Measurements from ENCODE around the gene ARL15.
"Not testable (repeated sequence)": the region's sequence is repeated elsewhere in the genome, so short reads cannot be mapped to it uniquely, and the experiment has no call there.

The ARL15 gene

DNA sequence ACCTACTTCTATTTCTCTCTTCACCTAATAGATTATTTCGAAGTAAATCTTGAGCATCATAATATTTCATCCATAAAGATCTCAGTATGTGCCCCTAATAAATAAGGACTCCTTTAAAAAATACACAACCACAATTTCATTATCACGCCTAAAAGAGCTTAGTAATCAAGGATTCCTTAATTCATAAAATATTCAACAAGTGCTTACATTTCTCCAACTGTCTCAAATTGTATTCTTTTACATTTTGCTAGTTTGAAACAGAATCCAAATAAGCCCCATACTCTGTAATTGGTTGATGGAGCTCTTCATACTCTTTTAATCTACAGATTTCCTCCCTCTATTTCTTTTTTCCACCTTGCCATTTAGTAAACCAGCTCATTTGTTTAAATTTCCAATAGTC is 432.4 kb downstream of the ARL15 start:
- no peak for DNase-seq

DNA sequence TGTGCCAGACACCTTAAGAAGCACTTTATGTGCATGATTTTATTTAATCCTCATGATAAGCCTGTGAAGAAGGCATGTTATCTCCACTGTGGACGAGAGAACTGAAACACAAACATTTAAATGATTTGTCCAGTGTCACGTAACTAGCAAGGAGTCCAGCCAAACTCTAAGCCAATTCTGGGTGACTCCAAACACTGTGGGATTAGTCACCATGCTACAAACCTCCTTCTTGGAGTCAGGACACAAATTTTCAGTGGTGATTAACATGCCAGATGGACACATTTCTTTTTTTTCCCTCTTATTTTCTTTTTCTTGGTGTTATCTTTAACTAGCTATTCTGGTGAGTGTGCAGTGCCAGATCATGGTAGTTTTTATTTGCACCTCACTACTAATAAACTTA is 433.1 kb downstream of the ARL15 start:
- no peak for DNase-seq

GRCh38 chr5:53874409-53874808 is 436.0 kb downstream of the ARL15 start:
- no peak for DNase-seq

- no peak for DNase-seq
These were observed 437.1 kb downstream of the ARL15 start for GRCh38 chr5:53873235-53873634.

DNA sequence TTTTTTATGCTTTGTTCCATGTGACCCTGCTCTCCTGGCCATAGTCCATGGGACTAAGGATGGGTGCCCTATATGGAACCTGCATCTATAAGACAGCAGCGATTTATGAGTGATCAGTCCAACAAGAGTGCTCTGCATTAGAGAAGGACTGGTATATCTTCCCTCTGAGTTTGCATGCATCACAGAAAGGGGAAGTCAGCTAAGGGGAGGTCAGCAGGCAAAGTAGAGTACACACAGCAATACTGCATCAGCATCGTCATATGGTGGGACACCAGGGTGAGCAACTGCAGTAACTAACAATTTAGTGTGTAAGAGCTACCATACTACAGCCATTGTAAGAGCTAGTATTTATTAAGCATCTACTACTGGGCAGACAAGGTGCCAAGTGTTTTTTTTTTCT is 438.6 kb downstream of the ARL15 start:
- no peak for DNase-seq

GRCh38 chr5:53871050-53871449 is 439.3 kb downstream of the ARL15 start:
- DNase-seq: no peak

GRCh38 chr5:53858700-53859456 is 451.5 kb downstream of the ARL15 start:
- DNase-seq: no peak

DNA sequence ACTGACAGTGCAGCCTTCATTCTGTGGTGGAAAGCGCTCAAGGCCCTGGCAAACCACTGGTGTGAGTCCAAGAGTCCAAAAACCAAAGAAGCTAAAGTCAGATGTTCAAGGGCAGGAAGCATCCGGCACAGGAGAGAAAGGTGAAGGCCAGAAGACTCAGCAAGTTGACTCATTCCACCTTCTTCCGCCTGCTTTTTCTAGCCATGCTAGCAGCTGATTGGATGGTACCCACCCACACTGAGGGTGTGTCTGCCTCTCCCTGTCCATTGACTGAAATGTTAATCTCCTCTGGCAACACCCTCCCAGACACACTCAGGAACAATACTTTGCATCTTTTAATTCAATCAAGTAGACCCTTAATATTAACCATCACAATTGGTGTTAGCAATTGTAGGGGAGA is 453.9 kb downstream of the ARL15 start:
- no peak for DNase-seq

DNA sequence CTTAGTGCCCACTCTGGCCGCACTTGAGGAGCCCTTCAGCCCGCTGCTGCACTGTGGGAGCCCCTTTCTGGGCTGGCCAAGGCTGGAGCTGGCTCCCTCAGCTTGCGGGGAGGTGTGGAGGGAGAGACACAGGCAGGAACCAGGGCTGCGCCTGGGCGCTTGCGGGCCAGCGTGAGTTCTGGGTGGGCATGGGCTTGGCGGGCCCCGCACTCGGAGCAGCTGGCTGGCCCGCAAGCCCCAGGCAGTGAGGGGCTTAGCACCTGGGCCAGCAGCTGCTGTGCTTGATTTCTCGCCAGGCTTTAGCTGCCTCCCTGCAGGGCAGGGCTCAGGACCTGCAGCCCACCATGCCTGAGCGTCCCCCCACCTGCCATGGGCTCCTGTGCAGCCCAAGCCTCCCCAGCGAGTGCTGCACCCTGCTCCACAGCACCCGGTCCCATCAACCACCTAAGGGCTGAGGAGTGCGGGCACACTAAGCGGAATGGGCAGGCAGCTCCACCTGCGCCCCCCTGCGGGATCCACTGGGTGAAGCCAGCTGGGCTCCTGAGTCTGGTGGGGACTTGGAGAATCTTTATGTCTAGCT is 473.4 kb downstream of the ARL15 start:
- DNase-seq: not testable (repeated sequence)

DNA sequence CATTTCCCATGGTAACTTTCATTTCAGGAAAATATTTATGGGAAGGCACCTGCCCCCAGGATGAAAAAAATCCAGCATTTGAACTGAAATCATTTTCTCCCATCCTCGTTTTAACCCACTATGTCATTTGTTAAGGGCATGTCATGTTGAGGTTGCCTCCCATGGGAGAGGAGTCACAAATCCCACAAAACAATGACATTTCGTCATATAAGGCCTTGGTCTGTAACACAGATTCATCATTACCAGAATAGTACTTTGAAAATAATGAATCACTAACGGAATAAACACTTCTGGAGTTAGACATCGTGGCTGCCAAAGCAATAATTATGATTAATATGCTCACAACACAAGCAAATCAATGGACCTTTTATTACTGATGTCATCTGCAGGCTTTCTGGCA is 475.9 kb downstream of the ARL15 start:
- DNase-seq: no peak
